ENCODE measurements around the gene PISD. TPM values are rescaled to one million over a fixed set of nuclear protein-coding genes. Genes with fewer than 3 reads are reported as not detected.

PISD gene
- total and polyA plus RNA-seq, 12 donors = 15.5 to 30.0 (median 18.7) TPM

DNA sequence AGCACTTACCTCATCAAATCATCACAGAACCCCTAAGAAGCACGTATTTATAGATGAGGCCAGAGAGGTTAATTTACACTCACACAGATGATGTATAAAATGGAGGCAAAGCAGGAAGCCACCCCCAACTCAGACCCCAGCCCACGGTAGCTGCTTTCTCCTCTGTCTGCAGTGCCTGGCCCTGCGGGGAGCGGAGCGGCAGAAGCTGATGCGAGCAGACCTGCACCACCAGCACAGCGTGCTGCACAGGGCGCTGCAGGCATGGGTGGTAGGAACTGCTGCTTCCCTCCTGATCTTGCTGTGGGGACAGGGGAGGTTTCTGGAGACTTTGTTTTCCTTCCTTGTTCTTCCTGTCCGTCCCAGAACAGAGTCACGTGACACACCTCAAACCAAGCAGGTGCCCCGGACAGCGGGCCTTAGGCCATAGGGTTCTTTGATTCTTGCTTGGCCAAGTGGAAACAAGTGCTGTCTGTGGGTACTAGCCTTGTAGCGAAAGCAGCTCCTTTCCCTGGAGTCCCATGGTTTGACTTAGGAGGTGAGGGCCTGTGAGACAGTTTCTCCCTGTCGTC lies 57.8 kb downstream of the PISD start:
- ATAC-seq = no peak
- no peak overlapping the region for H3K27ac ChIP-seq
- no peak for DNase-seq
- H3K27me3 ChIP-seq = no peaks in the 10 kb centered on the region
- no peak overlapping the region for H3K4me3 ChIP-seq
- H3K36me3 ChIP-seq = peaks cover 0 to 56% (median 0%) of the 10 kb centered on the region in 9 donors
- H3K4me1 ChIP-seq = peaks cover 0 to 16% (median 10%) of the 10 kb centered on the region in 9 donors
- 94 to 97% methylated on average over 14 of the region's 14 CpGs for WGBS, 2 donors
- TF ChIP-seq, protein P1, sequence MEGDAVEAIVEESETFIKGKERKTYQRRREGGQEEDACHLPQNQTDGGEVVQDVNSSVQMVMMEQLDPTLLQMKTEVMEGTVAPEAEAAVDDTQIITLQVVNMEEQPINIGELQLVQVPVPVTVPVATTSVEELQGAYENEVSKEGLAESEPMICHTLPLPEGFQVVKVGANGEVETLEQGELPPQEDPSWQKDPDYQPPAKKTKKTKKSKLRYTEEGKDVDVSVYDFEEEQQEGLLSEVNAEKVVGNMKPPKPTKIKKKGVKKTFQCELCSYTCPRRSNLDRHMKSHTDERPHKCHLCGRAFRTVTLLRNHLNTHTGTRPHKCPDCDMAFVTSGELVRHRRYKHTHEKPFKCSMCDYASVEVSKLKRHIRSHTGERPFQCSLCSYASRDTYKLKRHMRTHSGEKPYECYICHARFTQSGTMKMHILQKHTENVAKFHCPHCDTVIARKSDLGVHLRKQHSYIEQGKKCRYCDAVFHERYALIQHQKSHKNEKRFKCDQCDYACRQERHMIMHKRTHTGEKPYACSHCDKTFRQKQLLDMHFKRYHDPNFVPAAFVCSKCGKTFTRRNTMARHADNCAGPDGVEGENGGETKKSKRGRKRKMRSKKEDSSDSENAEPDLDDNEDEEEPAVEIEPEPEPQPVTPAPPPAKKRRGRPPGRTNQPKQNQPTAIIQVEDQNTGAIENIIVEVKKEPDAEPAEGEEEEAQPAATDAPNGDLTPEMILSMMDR (IDR thresholded peaks at IDR 0.05) = no peak
- no peaks in the 10 kb centered on the region for H3K9me3 ChIP-seq
- intact Hi-C loops (cut with DNase I) = no loop called here

DNA sequence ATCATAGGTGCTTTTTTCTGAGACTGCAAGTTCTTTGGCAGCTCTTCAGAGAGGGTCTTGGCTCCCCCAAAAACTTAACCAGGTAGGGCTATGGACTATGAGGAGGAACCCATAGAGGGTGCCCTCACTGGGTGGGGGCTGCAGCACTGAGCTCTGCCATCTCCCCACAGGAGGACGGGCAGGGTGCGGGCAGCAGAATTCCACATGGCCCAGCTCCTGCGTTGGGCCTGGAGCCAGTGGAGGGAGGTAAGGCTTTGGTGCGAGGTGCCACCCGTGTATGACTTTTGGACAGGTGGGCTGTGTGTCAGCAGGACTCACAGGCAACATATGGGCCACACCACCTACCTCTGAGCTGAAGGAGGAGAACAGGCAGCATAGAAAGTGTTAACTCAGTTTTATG lies 58.4 kb downstream of the PISD start:
- no peak for DNase-seq
- no peaks in the 10 kb centered on the region for H3K9me3 ChIP-seq
- H3K27ac ChIP-seq = peak overlapping the region in 2 of 10 donors; percentile 28 to 76
- H3K4me1 ChIP-seq = peaks cover 0 to 16% (median 10%) of the 10 kb centered on the region in 9 donors
- H3K36me3 ChIP-seq = peaks cover 0 to 56% (median 0%) of the 10 kb centered on the region in 9 donors
- TF ChIP-seq, protein P1 (IDR thresholded peaks at IDR 0.05) = no peak
- 95 to 97% methylated on average over 5 of the region's 5 CpGs for WGBS, 2 donors
- H3K27me3 ChIP-seq = no peaks in the 10 kb centered on the region
- intact Hi-C loops (cut with DNase I) = no loop called here
- no peak for ATAC-seq
- H3K4me3 ChIP-seq = no peak overlapping the region

DNA sequence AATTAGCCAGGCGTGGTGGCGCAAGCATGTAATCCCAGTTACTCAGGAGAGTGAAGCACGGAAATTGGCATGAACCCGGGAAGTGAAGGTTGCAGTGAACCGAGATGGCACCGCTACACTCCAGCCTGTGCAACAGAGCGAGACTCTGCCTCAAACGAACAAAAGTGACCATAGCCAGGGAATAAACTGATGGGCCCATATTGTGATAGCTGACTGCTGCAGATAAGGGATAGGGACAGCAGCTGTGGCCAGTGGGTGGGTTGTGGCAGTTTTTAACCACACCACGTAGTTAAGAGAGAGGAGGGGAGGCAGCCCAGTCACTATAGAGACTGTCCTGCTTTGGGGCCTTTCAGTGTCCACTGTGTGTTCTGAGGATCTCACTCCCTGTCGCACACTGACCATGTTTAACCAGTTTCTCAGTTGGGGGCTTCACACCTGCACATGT lies 58.9 kb downstream of the PISD start:
- Histone ChIP-seq H3K27ac (peak overlapping the region in 6 of 10 donors; percentile 53 to 81 (median 67)), H3K4me1 (peaks cover 0 to 16% (median 10%) of the 10 kb centered on the region in 9 donors), H3K27me3 (no peaks in the 10 kb centered on the region), H3K4me3 (no peak overlapping the region), H3K9me3 (no peaks in the 10 kb centered on the region), H3K36me3 (peaks cover 0 to 55% (median 0%) of the 10 kb centered on the region in 9 donors)
- ATAC-seq = peak in 2 of 8 donors; percentile 8 to 15
- intact Hi-C loops (cut with DNase I) = no loop called here
- no peak for DNase-seq
- TF ChIP-seq, protein P1 (IDR thresholded peaks at IDR 0.05) = no peak
- WGBS, 2 donors = 80 to 82% methylated on average over 10 of the region's 10 CpGs

DNA sequence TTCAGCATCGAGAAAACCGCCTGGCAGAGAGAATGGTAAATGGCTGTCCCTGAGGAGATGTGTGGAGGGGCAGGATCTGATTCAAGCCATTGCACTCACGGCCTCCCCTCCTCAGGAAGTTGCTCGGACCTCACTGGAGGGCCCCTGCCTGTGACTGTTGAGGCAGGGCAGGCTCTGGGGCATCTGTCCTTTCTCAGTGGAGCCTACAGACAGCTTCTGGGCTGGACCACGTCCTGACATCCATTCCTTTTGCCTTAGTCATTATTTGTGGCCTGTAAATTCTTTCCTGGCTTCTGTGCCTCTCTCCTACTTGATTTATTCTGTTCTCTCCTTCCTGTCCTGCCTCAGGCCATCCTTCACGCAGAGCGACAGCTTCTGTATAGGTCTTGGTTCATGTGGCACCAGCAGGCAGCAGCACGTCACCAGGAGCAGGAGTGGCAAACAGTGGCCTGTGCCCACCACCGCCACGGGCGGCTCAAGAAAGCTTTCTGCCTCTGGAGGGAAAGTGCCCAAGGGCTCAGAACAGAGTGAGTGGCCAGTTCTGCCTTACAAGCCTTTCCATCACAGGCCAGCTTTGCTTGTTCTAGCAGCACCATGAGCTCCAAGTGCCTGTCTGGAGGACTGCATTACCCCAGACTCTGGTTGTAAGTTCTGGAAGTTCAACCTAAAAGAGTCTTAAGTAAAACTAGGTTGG lies 59.6 kb downstream of the PISD start:
- Histone ChIP-seq H3K27me3 (no peaks in the 10 kb centered on the region), H3K9me3 (no peaks in the 10 kb centered on the region), H3K27ac (peak overlapping the region in 9 of 10 donors; percentile 27 to 81 (median 58)), H3K4me3 (no peak overlapping the region), H3K4me1 (peaks cover 0 to 16% (median 10%) of the 10 kb centered on the region in 9 donors), H3K36me3 (peaks cover 0 to 49% (median 0%) of the 10 kb centered on the region in 9 donors)
- TF ChIP-seq, protein P1 (IDR thresholded peaks at IDR 0.05) = no peak
- intact Hi-C loops (cut with DNase I) = no loop called here
- 52 to 58% methylated on average over 11 of the region's 11 CpGs for WGBS, 2 donors
- peak; percentile 60 to 95 (median 89) for ATAC-seq
- no peak for DNase-seq
